Osteoblast (primary cell): ENCODE measurements around the gene PLCL1. TPM values are rescaled to one million over a fixed set of nuclear protein-coding genes. Genes with fewer than 3 reads are reported as not detected.

ENCODE experiments used
- DNase-seq: peaks from one replicate; pipeline ENCODE4 v3.0.0; 2011; ENCODE audit warnings: low spot score, mixed read lengths; ENCODE audit not compliant: insufficient read length; ENCODE audit errors: missing footprints
- H2AFZ ChIP-seq: 2 replicates; pipeline ENCODE4 v1.6.0; 2011; ENCODE audit warnings: mild to moderate bottlenecking, low read length
- H3K27ac ChIP-seq: 2 replicates; pipeline ENCODE4 v1.5.1; 2011; ENCODE audit warnings: mild to moderate bottlenecking, low read depth, low read length, moderate library complexity
- H3K27me3 ChIP-seq: 2 replicates; pipeline ENCODE4 v1.6.0; 2012; ENCODE audit warnings: mild to moderate bottlenecking, control low read depth, inconsistent platforms, low read length, moderate library complexity; ENCODE audit not compliant: insufficient read depth
- H3K36me3 ChIP-seq: 2 replicates; pipeline ENCODE4 v1.5.1; 2011; ENCODE audit warnings: mild to moderate bottlenecking, low read length, control low read depth, moderate library complexity; ENCODE audit not compliant: insufficient read depth
- H3K4me1 ChIP-seq: 2 replicates; pipeline ENCODE4 v1.5.1; 2011; ENCODE audit warnings: mild to moderate bottlenecking, low read length, control low read depth, moderate library complexity; ENCODE audit not compliant: insufficient read depth
- H3K4me2 ChIP-seq: 2 replicates; pipeline ENCODE4 v1.6.0; 2011; ENCODE audit warnings: mild to moderate bottlenecking, low read length; ENCODE audit not compliant: insufficient read depth
- H3K4me3 ChIP-seq: fragments of 200-600 bp; sonication (generic); 3 replicates; pipeline ENCODE4 v1.5.1; 2012; ENCODE audit warnings: mild to moderate bottlenecking, low read length, inconsistent platforms; ENCODE audit not compliant: insufficient read depth
- H3K79me2 ChIP-seq: 2 replicates; pipeline ENCODE4 v1.6.0; 2012; ENCODE audit warnings: mild to moderate bottlenecking, low read length, control low read depth, inconsistent platforms; ENCODE audit not compliant: insufficient read depth
- H3K9me3 ChIP-seq: 2 replicates; pipeline ENCODE4 v1.5.1; 2011; ENCODE audit warnings: low read depth, low read length, control low read depth
- H4K20me1 ChIP-seq: 2 replicates; pipeline ENCODE4 v1.6.0; 2012; ENCODE audit warnings: mild to moderate bottlenecking, low read length, control low read depth; ENCODE audit not compliant: insufficient read depth
- total RNA-seq: library from RNA; depleted of rRNA; stranded (reverse); fragments of >200 nt; gene quantifications from 2 replicates; pipeline ENCODE4 v1.2.3, GENCODE V29; 2012
- TF ChIP-seq, protein P1 (sequence below): IDR thresholded peaks from 2 replicates; pipeline ENCODE4 v1.5.1; 2011; ENCODE audit warnings: mild to moderate bottlenecking, low read depth, low read length, moderate library complexity; ENCODE audit errors: extremely low read depth

Gene PLCL1
- total RNA-seq, 1 donor = 4.0 TPM

DNA sequence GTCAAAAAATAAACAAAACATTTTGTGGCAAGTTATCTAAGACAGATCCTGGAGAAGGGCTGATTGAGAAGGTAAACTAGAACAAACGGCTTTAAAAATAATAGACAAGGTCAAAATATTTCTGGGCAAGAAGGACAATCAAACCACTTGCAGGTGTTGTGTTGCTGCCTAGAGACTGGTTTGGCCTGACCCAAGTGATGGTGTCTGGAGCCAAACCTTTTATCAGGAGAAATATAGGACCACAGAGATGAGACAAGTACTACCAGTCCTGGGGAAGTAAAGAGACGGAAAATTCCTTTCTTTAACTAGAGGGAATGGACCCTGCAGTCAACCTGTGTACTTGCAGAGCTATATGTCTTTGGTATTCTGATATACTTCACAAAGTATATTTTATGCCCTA, 44.2 kb downstream of the PLCL1 start:
- TF ChIP-seq, protein P1, sequence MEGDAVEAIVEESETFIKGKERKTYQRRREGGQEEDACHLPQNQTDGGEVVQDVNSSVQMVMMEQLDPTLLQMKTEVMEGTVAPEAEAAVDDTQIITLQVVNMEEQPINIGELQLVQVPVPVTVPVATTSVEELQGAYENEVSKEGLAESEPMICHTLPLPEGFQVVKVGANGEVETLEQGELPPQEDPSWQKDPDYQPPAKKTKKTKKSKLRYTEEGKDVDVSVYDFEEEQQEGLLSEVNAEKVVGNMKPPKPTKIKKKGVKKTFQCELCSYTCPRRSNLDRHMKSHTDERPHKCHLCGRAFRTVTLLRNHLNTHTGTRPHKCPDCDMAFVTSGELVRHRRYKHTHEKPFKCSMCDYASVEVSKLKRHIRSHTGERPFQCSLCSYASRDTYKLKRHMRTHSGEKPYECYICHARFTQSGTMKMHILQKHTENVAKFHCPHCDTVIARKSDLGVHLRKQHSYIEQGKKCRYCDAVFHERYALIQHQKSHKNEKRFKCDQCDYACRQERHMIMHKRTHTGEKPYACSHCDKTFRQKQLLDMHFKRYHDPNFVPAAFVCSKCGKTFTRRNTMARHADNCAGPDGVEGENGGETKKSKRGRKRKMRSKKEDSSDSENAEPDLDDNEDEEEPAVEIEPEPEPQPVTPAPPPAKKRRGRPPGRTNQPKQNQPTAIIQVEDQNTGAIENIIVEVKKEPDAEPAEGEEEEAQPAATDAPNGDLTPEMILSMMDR = no peak
- H3K27me3 ChIP-seq = no peaks in the 10 kb centered on the region
- no peaks in the 10 kb centered on the region for H3K9me3 ChIP-seq
- H3K4me1 ChIP-seq = no peaks in the 10 kb centered on the region
- H2AFZ ChIP-seq = no peak overlapping the region
- H3K27ac ChIP-seq = no peak overlapping the region
- no peaks in the 10 kb centered on the region for H3K79me2 ChIP-seq
- H3K36me3 ChIP-seq = no peaks in the 10 kb centered on the region
- no peak overlapping the region for H3K4me2 ChIP-seq
- no peak for DNase-seq
- H3K4me3 ChIP-seq = no peak overlapping the region
- no peaks in the 10 kb centered on the region for H4K20me1 ChIP-seq

DNA sequence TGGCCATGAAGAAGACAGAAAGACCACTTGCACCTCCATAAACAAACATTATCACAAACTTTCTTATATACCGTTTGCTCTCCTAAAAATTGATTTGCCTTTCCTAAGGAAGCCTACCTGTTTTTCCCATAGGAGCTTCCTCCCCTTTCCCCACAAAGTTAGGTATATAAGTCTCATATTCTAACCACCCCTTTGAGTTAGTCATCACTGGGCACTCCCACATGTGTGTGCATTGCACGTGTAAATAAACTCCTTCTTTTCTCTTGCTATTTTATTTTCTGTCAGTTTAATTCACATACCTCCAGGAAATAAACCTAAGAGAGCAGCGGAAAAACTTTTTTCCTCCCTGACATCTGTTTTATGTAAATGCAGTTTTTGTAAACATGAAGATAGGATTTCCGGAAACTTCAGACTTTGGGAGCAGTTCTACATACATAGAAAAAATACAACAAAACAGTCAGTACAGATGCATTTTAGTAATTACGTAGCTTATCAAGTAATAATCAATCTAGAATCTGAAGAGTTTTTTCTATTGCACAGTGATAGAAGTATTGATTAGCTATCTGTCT, 46.6 kb downstream of the PLCL1 start:
- H3K79me2 ChIP-seq = no peaks in the 10 kb centered on the region
- H3K4me3 ChIP-seq = no peak overlapping the region
- H3K4me1 ChIP-seq = no peaks in the 10 kb centered on the region
- H3K27ac ChIP-seq = no peak overlapping the region
- H2AFZ ChIP-seq = no peak overlapping the region
- H3K27me3 ChIP-seq = no peaks in the 10 kb centered on the region
- no peaks in the 10 kb centered on the region for H3K9me3 ChIP-seq
- DNase-seq = no peak
- H3K36me3 ChIP-seq = no peaks in the 10 kb centered on the region
- TF ChIP-seq, protein P1 = no peak
- no peaks in the 10 kb centered on the region for H4K20me1 ChIP-seq
- no peak overlapping the region for H3K4me2 ChIP-seq

DNA sequence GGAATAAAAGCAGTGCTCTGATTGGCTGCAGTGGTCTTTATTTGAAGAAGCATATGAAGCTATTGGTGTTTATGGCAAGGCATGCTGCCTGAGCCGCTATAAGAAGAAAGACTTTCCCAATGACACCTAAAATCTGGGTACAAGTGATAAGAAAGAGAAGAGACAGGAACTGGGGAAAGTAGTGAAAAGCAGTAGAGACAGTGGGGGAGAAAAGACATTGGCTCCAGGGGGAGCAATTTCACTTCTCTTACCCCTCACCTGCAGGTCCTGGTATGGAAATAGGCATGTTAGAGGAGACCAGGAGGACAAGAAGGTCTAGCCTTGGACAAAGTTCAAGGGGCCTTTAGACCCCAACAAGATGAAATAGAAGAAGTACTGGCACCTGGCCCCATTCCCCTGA, 47.1 kb downstream of the PLCL1 start:
- Histone ChIP-seq H3K4me1 (no peaks in the 10 kb centered on the region), H4K20me1 (no peaks in the 10 kb centered on the region), H3K4me2 (no peak overlapping the region), H3K36me3 (no peaks in the 10 kb centered on the region), H3K79me2 (no peaks in the 10 kb centered on the region), H2AFZ (no peak overlapping the region), H3K4me3 (no peak overlapping the region), H3K9me3 (no peaks in the 10 kb centered on the region), H3K27me3 (no peaks in the 10 kb centered on the region), H3K27ac (no peak overlapping the region)
- TF ChIP-seq, protein P1 = no peak
- no peak for DNase-seq

DNA sequence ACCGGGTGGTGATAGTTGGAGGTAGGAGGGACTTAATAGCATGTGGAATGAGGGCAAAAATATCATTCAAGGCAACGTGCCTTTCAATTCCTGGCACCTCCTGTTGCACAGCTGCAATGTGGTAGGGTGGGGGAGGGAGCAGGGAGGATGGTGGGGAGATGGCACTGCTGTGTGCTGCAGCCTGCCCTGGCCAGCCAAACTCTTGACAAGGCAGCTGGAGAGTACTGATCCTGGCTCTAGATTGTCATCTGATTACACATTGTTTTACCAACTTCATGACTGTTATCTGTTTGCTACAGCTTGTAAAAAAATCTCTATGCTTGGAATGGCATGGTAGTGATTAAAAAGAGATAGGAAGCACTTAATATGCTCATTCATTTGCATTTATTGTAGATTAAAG, 47.7 kb downstream of the PLCL1 start:
- Histone ChIP-seq H3K4me3 (no peak overlapping the region), H3K79me2 (no peaks in the 10 kb centered on the region), H2AFZ (no peak overlapping the region), H3K36me3 (no peaks in the 10 kb centered on the region), H3K4me1 (no peaks in the 10 kb centered on the region), H3K9me3 (no peaks in the 10 kb centered on the region), H3K27ac (no peak overlapping the region), H3K4me2 (no peak overlapping the region), H4K20me1 (no peaks in the 10 kb centered on the region), H3K27me3 (no peaks in the 10 kb centered on the region)
- TF ChIP-seq, protein P1 = no peak
- DNase-seq = no peak
